HG02852 (cell line): Measurements from ENCODE around the gene EVC2.

ENCODE experiments used
- ATAC-seq: cut with Tn5 transposase; IDR thresholded peaks from one replicate; pipeline ENCODE4 v1.9.1; 2021; ENCODE audit warnings: mild to moderate bottlenecking, moderate library complexity; ENCODE audit not compliant: unreplicated experiment

The EVC2 gene

DNA sequence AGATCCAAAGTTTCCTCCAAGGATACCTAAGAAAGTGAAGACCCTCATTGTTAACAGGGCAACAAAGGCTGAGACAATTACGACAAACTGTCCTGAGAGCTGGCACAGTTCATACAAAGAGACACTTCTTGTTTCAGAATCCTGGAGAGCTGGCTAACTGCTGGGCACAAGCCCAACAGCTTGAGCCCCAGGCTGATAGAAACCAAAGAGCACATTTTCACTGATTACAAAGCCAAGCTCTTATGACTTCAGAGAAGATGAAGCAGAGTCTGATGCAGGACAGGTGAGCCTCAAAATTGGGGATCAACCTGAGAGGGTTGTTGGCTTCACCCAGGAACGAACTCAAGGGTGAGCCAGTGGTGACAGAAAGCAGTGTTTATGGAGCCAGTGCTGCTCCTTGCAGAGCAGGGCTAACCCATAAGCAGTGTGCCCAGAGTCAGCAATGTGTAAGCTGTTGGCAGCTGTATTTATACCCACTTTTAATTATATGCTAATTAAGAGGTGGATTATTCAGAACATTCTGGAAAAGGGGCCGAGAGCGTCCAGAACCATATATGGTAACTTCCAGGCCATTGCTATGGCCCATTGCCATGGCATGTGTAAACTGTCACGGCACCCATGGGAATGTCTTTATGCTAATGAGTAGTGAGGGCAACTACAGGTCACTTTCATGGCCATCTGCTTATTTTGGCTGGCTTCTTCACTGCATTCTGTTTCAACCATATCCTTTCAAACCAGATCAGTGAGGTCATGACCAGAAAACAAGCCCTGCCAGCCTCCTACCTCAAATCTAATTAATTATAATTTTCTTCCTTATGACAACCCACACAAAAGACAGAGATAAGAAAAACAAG is 183.7 kb downstream of the EVC2 start:
- no peak for ATAC-seq

DNA sequence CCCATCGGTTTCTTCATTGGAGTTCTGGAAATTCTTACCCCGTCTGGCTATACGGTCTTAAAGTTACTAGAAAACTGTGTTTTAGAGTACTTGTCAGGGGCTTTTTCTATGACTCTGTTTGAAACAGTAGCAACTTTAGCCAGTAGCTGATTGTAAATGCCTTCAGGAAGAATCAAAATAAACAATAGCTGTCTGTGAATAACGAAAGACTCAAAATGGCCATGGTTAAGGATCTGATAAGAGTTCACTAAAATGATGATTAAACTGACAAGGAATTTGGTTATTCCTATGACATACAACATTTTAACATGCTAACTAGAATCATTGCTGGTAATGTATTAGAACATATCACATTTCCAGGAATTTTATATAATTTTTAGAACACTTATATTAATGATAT is 191.0 kb downstream of the EVC2 start:
- no peak for ATAC-seq

DNA sequence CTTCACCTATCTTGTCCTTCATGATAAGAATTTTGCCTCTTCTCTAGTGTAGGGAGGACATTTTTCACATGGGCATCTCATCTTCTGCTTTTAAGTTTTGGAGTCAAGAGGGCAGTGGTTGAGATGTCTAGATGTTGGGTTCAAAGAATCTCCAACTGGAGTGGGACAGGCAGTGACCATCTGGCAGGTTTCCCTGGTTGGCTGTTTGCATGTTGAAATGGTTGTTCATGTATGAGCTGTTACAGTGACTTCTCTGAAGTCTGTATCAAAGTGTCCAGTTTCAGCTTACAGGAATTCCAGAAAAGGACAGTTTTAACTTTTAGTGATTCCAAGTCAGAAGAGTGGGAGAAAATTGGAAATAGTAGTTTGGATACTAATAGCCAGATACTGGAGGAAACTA is 192.7 kb downstream of the EVC2 start:
- no peak for ATAC-seq
